GM18907 (cell line): ENCODE measurements around the gene NUAK2.

Experiments
- ATAC-seq: cut with Tn5 transposase; IDR thresholded peaks from one replicate; pipeline ENCODE4 v1.9.1; 2021; ENCODE audit warnings: mild to moderate bottlenecking, moderate library complexity; ENCODE audit not compliant: unreplicated experiment

The NUAK2 gene

GRCh38 chr1:205319081-205320018, 2.2 kb downstream of the NUAK2 start:
- ATAC-seq, result no peak

GRCh38 chr1:205318231-205318991, 3.1 kb downstream of the NUAK2 start:
- ATAC-seq, result no peak

- no peak for ATAC-seq
Observed at GRCh38 chr1:205317311-205317917, 4.1 kb downstream of the NUAK2 start.

- no peak for ATAC-seq
Observed at GRCh38 chr1:205316161-205316566, 5.4 kb downstream of the NUAK2 start.

GRCh38 chr1:205315008-205315618, 6.4 kb downstream of the NUAK2 start:
- no peak for ATAC-seq

- peak; percentile 52 for ATAC-seq
Observed at GRCh38 chr1:205313563-205314308, 7.8 kb downstream of the NUAK2 start.

GRCh38 chr1:205312866-205313562, 8.5 kb downstream of the NUAK2 start:
- no peak for ATAC-seq

- no peak for ATAC-seq
Observed at GRCh38 chr1:205310976-205311704, 10.4 kb downstream of the NUAK2 start.

GRCh38 chr1:205309741-205310140, 11.8 kb downstream of the NUAK2 start:
- no peak for ATAC-seq

GRCh38 chr1:205306929-205307566, 14.5 kb downstream of the NUAK2 start:
- ATAC-seq, result no peak

GRCh38 chr1:205304695-205305070, 16.9 kb downstream of the NUAK2 start:
- no peak for ATAC-seq

GRCh38 chr1:205304046-205304694, 17.4 kb downstream of the NUAK2 start:
- no peak for ATAC-seq

- ATAC-seq, result no peak
Observed at GRCh38 chr1:205303247-205303888, 18.2 kb downstream of the NUAK2 start.

- ATAC-seq, result no peak
Observed at GRCh38 chr1:205301842-205302588, 19.5 kb downstream of the NUAK2 start.

GRCh38 chr1:205301205-205301821, 20.2 kb downstream of the NUAK2 start:
- ATAC-seq, result no peak

- no peak for ATAC-seq
Observed at GRCh38 chr1:205300149-205300548, 21.4 kb downstream of the NUAK2 start.
